Heart right ventricle (tissue), 16 donors: ENCODE measurements around the gene PHYH. TPM values are rescaled to one million over a fixed set of nuclear protein-coding genes. Genes with fewer than 3 reads are reported as not detected.

Source experiments
- ATAC-seq, 8 donors: fragments of 200-7000 bp; cut with Tn5 transposase; one replicate each; pipeline ENCODE4 v1.9.1; 2020; ENCODE audit warnings: mild to moderate bottlenecking in 8 of 8, moderate library complexity in 8 of 8, moderate number of reproducible peaks in 1 of 8
- DNase-seq, 2 donors: peaks; one replicate each; pipeline ENCODE4 v3.0.0-alpha.2; 2020
- H3K27ac ChIP-seq, 10 donors: fragments of 200-600 bp; sonication (generic) in 2 of 10; one replicate each; pipeline versions ENCODE4 v1.5.0 to v1.8.0; 2020 to 2022; ENCODE audit warnings: mild to moderate bottlenecking in 3 of 10
- H3K27me3 ChIP-seq, 7 donors: fragments of 200-600 bp; one replicate each; pipeline ENCODE4 v1.8.0; 2021 to 2022; ENCODE audit warnings: mild to moderate bottlenecking in 2 of 7
- H3K36me3 ChIP-seq, 9 donors: fragments of 200-600 bp; sonication (generic) in 1 of 9; one replicate each; pipeline versions ENCODE4 v1.5.0 to v1.8.0; 2020 to 2022; ENCODE audit warnings: mild to moderate bottlenecking in 2 of 9
- H3K4me1 ChIP-seq, 9 donors: fragments of 200-600 bp; sonication (generic) in 1 of 9; one replicate each; pipeline versions ENCODE4 v1.5.0 to v1.8.0; 2020 to 2022; ENCODE audit warnings: mild to moderate bottlenecking in 4 of 9
- H3K4me3 ChIP-seq, 10 donors: fragments of 200-600 bp; sonication (generic) in 2 of 10; one replicate each; pipeline versions ENCODE4 v1.5.0 to v1.8.0; 2020 to 2022; ENCODE audit warnings: mild to moderate bottlenecking in 7 of 10, moderate library complexity in 2 of 10
- H3K9me3 ChIP-seq, 11 donors: fragments of 200-600 bp in 10 of 11; sonication (generic) in 2 of 11; one replicate each; pipeline versions ENCODE4 v1.5.0 to v1.8.0; 2013 to 2022; ENCODE audit warnings: mild to moderate bottlenecking in 2 of 11, control low read depth in 1 of 11, moderate library complexity in 1 of 11
- WGBS, 2 donors: extraction: QIAGEN DNeasy Blood & Tissue Kit; methylation state at CpG; one replicate each; pipeline ENCODE4 v1.1.7; 2013; ENCODE audit warnings: inconsistent platforms in 1 of 2; 5-methylcytosine and 5-hydroxymethylcytosine counted together
- intact Hi-C, 10 donors: fragments of 100-400 bp; cut with DNase I; formaldehyde crosslinking; loops; one replicate each; pipeline versions ENCODE4 v1.11.1 to v1.14.2; 2022
- polyA plus RNA-seq, 2 donors: library from polyadenylated mRNA; stranded (reverse); fragments of 200-250 nt; gene quantifications; one replicate each; pipeline ENCODE4 v1.2.3, GENCODE V29; 2013
- total RNA-seq, 10 donors: library from RNA; stranded (reverse); fragmentation: NEBNext Ultra II Directional in 3 of 10; extraction: Animal tissue kit (Norgen Biotek cat#: 25700) in 3 of 10; gene quantifications; one replicate each; pipeline versions ENCODE4 v1.2.1 to v1.2.4, GENCODE V29; 2021 to 2023
- TF ChIP-seq, protein P1 (sequence below), 9 donors: fragments of 200-600 bp; sonication (generic) in 2 of 9; IDR thresholded peaks; one replicate each; pipeline versions ENCODE4 v1.5.0 to v1.8.0; 2021 to 2022; ENCODE audit warnings: antibody characterized with exemption in 9 of 9, mild to moderate bottlenecking in 5 of 9, moderate library complexity in 1 of 9
- donor health status: Arrhythmogenic right ventricular cardiomyopathy.
- donor health status: ischemic (EF 13 %, LVEDD 7.1; RV severe dilation, severe dysfunction).
- donor health status: healthy with polysubstance abuse.
- donor health status: DM: no; HTN: yes; CAD: no.
- donor health status: DM: no; HTN: no; CAD: no.
- donor health status: ischemic (EF 25% LVEDD 6.9; RV normal size, moderate dysfunction).
- donor health status: ischemic (EF 25% LVEDD 5.7; RV mildly dilated, moderate dysfunction).
- donor health status: healthy.
- donor health status: DM: yes; HTN: yes; CAD: no.
- donor health status: Ischemic cardiomyopathy.
- donor health status: ischemic (EF 35%, LVEDD 5.7; RV mildly dilated, moderate dysfunction).
- donor health status: nonischemic (EF 11% LVEDD 7.7; RV severe dilation, severe dysfunction).
- donor health status: DM: yes; HTN: yes; CAD: no.
- donor health status: PGD.
- donor health status: ischemic (EF 29% LVEDD 5.4; RV normal size, mild dysfunction).
- donor health status: nonischemic (EF 23%, LVEDD 6.1; RV moderate dilation, normal function).

Gene PHYH
- total and polyA plus RNA-seq, 12 donors, result 51.1 to 188 (median 154) TPM

DNA sequence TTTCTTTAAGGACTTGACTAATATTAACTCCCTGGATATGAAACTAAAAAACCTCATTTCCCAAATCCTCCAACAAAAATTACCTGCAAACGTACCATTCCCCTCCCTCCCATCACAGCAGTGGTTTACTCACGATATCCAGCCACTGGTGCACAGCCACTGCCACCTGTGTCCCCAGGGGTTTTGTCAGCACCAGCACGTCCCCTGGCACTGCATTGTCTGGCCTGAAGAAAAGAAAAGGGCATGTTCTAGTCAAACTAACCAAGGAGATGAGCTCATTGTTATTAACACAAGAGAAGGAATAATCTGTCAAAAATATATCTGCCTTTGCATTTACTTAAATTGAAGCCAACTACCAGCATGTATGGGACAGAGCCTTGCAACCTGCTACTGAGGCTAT lies 29.7 kb upstream of the PHYH start:
- peaks cover 0 to 100% (median 44%) of the 10 kb centered on the region in 9 donors for H3K36me3 ChIP-seq
- H3K27me3 ChIP-seq, result no peaks in the 10 kb centered on the region
- ATAC-seq (no peak), DNase-seq (no peak)
- TF ChIP-seq, protein P1, sequence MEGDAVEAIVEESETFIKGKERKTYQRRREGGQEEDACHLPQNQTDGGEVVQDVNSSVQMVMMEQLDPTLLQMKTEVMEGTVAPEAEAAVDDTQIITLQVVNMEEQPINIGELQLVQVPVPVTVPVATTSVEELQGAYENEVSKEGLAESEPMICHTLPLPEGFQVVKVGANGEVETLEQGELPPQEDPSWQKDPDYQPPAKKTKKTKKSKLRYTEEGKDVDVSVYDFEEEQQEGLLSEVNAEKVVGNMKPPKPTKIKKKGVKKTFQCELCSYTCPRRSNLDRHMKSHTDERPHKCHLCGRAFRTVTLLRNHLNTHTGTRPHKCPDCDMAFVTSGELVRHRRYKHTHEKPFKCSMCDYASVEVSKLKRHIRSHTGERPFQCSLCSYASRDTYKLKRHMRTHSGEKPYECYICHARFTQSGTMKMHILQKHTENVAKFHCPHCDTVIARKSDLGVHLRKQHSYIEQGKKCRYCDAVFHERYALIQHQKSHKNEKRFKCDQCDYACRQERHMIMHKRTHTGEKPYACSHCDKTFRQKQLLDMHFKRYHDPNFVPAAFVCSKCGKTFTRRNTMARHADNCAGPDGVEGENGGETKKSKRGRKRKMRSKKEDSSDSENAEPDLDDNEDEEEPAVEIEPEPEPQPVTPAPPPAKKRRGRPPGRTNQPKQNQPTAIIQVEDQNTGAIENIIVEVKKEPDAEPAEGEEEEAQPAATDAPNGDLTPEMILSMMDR (IDR thresholded peaks at IDR 0.05), result no peak
- H3K9me3 ChIP-seq, result peaks cover 0 to 4% (median 0%) of the 10 kb centered on the region in 11 donors
- no peak overlapping the region for H3K4me3 ChIP-seq
- intact Hi-C loops, result no loop called here
- WGBS, 2 donors, result 95 to 96% methylated on average over 3 of the region's 3 CpGs
- peaks cover 0 to 11% (median 0%) of the 10 kb centered on the region in 9 donors for H3K4me1 ChIP-seq
- H3K27ac ChIP-seq, result no peak overlapping the region

DNA sequence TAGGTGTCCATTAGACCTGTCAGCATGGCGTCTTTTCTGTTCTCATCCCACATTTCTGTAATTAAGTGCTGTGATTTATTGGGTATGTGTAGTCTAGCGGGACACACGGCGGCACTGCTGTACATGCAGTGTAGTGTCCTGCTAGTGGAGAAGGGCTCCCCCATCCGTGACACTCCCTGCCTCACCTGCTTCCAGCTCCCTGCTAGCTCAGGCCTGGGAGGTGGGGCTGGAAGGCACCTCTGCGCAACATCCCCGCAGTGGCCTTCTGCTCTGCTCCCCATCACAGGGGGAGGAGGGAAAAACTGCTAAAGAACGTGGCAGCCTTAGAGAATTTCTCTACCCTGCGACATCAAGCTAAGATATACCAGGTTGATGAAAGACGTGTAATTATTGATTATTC lies 28.7 kb upstream of the PHYH start:
- WGBS, 2 donors, result 84 to 87% methylated on average over 10 of the region's 10 CpGs
- Histone ChIP-seq H3K27ac (no peak overlapping the region), H3K36me3 (peaks cover 0 to 100% (median 42%) of the 10 kb centered on the region in 9 donors), H3K4me3 (no peak overlapping the region), H3K27me3 (no peaks in the 10 kb centered on the region), H3K4me1 (peaks cover 0 to 11% (median 0%) of the 10 kb centered on the region in 9 donors), H3K9me3 (peaks cover 0 to 4% (median 0%) of the 10 kb centered on the region in 11 donors)
- intact Hi-C loops, result no loop called here
- TF ChIP-seq, protein P1 (IDR thresholded peaks at IDR 0.05), result no peak
- no peak for ATAC-seq
- no peak for DNase-seq

DNA sequence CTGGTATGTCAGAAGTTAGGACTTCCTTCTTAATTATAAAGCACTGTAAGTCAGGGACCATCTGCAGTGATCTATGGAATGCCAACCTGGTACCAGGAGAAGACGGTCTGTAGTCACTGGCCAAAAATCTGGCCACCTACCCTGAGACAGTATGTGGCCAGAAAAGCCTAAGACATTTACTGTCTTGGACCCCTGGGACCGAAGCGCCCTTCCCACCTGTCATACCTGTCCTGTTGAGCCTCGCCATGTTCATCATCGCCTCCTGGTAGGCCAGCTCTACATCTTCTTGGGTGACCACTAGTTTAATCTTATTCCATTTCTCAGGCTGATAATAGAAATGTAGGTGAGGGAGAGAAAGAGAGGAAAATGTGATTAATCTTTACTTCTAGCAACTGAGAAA lies 28.3 kb upstream of the PHYH start:
- H3K4me3 ChIP-seq, result no peak overlapping the region
- DNase-seq (no peak), ATAC-seq (no peak)
- WGBS, 2 donors, result 94 to 97% methylated on average over 5 of the region's 5 CpGs
- intact Hi-C loops, result no loop called here
- TF ChIP-seq, protein P1 (IDR thresholded peaks at IDR 0.05), result no peak
- H3K4me1 ChIP-seq, result peaks cover 0 to 11% (median 0%) of the 10 kb centered on the region in 9 donors
- peaks cover 0 to 100% (median 41%) of the 10 kb centered on the region in 9 donors for H3K36me3 ChIP-seq
- no peaks in the 10 kb centered on the region for H3K27me3 ChIP-seq
- peak overlapping the region in 2 of 10 donors; percentile 29 to 37 for H3K27ac ChIP-seq
- peaks cover 0 to 4% (median 0%) of the 10 kb centered on the region in 11 donors for H3K9me3 ChIP-seq

DNA sequence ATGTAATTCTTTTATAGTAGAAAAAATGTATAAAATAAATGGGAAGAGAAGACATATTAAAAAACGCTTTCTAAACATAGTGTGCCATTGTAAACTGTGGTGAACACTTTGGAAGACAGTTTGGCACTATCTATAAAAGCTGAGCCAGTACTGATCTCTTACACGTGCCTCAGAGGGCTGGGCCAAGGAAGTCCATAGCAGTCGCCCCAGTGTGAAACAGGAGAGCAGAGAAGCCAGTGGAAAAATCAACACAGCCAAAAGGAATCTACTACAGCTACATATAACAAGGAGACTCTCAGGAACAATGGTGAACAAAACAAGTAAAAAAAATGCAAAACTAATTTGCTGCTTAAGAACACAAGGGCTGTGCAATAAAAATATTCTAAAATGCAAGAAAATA lies 27.7 kb upstream of the PHYH start:
- Histone ChIP-seq H3K27me3 (no peaks in the 10 kb centered on the region), H3K9me3 (peaks cover 0 to 4% (median 0%) of the 10 kb centered on the region in 11 donors), H3K4me3 (no peak overlapping the region), H3K4me1 (peaks cover 0 to 11% (median 0%) of the 10 kb centered on the region in 9 donors), H3K36me3 (peaks cover 0 to 100% (median 42%) of the 10 kb centered on the region in 9 donors), H3K27ac (peak overlapping the region in 2 of 10 donors; percentile 29 to 37)
- peak in 1 of 2 donors; percentile 42 for DNase-seq
- intact Hi-C loops, result loop anchor here in 1 of 10 donors (1.0 kb wide), 1 partner anchor 11 kb away; no protein-coding TSS in a partner anchor
- 23 to 30% methylated on average over 3 of the region's 3 CpGs for WGBS, 2 donors
- peak; percentile 47 to 93 (median 89) for ATAC-seq
- TF ChIP-seq, protein P1 (IDR thresholded peaks at IDR 0.05), result no peak
